ENCODE results near the gene GLT6D1. TPM values are rescaled to one million over a fixed set of nuclear protein-coding genes. Genes with fewer than 3 reads are reported as not detected.

Gene GLT6D1
- total and polyA plus RNA-seq, 2 of the 4 experiments (the other 2 are of a cell fraction): not detected

- ChIA-PET POLR2A (ENCODE audit: unreplicated experiment) (no interaction called here), CTCF (no interaction called here)
- in situ Hi-C loops (cut with MboI; ENCODE audit: low sequenced_read_pairs) (no loop called here), dilution Hi-C loops (cut with HindIII; ENCODE audit: low sequenced_read_pairs, unreplicated experiment) (no loop called here), intact Hi-C loops (cut with micrococcal nuclease) (no loop called here)
- Histone ChIP-seq H3K4ac (ENCODE audit: low read depth, low read length) (no peak overlapping the region), H3K23ac (ENCODE audit: low read depth, low read length) (no peak overlapping the region), H2AK5ac (ENCODE audit: low read depth, low read length) (no peak overlapping the region), H4K5ac (ENCODE audit: low read depth, low read length) (no peak overlapping the region), H2BK20ac (ENCODE audit: low read depth, low read length) (no peak overlapping the region), H2BK5ac (ENCODE audit: low read depth, low read length, poor library complexity, severe bottlenecking) (no peak overlapping the region), H2BK15ac (ENCODE audit: low read depth, low read length) (no peak overlapping the region), H3K4me3 (ENCODE audit: insufficient read depth, low read depth, low read length) (no peak overlapping the region), H2BK120ac (ENCODE audit: low read depth, low read length) (no peak overlapping the region), H3K9me1 (ENCODE audit: insufficient read depth, low read length) (no peaks in the 10 kb centered on the region), H3K9me3 (ENCODE audit: control insufficient read depth, insufficient read depth, low read length) (no peaks in the 10 kb centered on the region), H3K4me1 (ENCODE audit: control insufficient read depth, insufficient read depth, low read length) (no peaks in the 10 kb centered on the region), H2AFZ (replicated peaks; ENCODE audit: low read length, poor library complexity) (no peak overlapping the region), H3K27me3 (ENCODE audit: control insufficient read depth, insufficient read depth, low read length) (peaks cover 4% of the 10 kb centered on the region), H3K14ac (replicated peaks; ENCODE audit: low read depth, low read length) (no peak overlapping the region), H3K9ac (ENCODE audit: low read depth, low read length) (no peak overlapping the region), H3K36me3 (ENCODE audit: control insufficient read depth, insufficient read depth, low read length) (no peaks in the 10 kb centered on the region), H4K8ac (ENCODE audit: low read depth in 2 of 2, low read length in 2 of 2) (no peak overlapping the region), H3K18ac (ENCODE audit: low read depth, low read length) (no peak overlapping the region), H3K4me2 (ENCODE audit: low read depth, low read length) (no peak overlapping the region), H2AK9ac (replicated peaks; ENCODE audit: low read depth, low read length, poor library complexity) (no peak overlapping the region), H4K20me1 (ENCODE audit: insufficient read depth, low read length) (no peaks in the 10 kb centered on the region), H3K27ac (ENCODE audit: insufficient read depth, low read length) (no peak overlapping the region), H4K91ac (ENCODE audit: insufficient read depth, low read depth, low read length) (no peak overlapping the region), H3K56ac (ENCODE audit: extremely low read depth, insufficient read depth, low read length) (no peak overlapping the region), H3K79me1 (ENCODE audit: low read depth in 1 of 2, low read length in 2 of 2) (no peaks in the 10 kb centered on the region)
- DNase-seq: no peak
- BruUV-seq (replicated peaks): no TSS peak
- WGBS, 2 experiments (ENCODE audit: extremely low coverage in 2 of 2, insufficient read length in 1 of 2): 50% methylated on average over 1 of the region's 2 CpGs; no CpG with 5 or more reads in 1 of the 2 experiments
- no peak for ATAC-seq (ENCODE audit: low read depth)
- no peak for TF ChIP-seq MAZ (IDR thresholded peaks at IDR 0.05; ENCODE audit: borderline replicate concordance, low read depth, low read length)
- TF ChIP-seq RAD21 (IDR thresholded peaks at IDR 0.05; ENCODE audit: low read length): no peak
- no peak for TF ChIP-seq MAFK (IDR thresholded peaks at IDR 0.05; ENCODE audit: low read depth, low read length)
- TF ChIP-seq NFE2L2 (IDR thresholded peaks at IDR 0.05; ENCODE audit: low read depth, low read length): no peak
- TF ChIP-seq MXI1 (IDR thresholded peaks at IDR 0.05; ENCODE audit: borderline replicate concordance, low read depth, low read length): no peak
- TF ChIP-seq ELK1 (IDR thresholded peaks at IDR 0.05; ENCODE audit: borderline replicate concordance, low read depth, low read length): no peak
- TF ChIP-seq POLR2A (IDR thresholded peaks at IDR 0.05; ENCODE audit: low read depth, low read length): no peak
- TF ChIP-seq FOS (IDR thresholded peaks at IDR 0.05; ENCODE audit: low read depth, low read length): no peak
- TF ChIP-seq USF2 (IDR thresholded peaks at IDR 0.05; ENCODE audit: low read depth, low read length): no peak
- no peak for TF ChIP-seq BHLHE40 (IDR thresholded peaks at IDR 0.05; ENCODE audit: low read depth, low read length)
Measured at GRCh38 chr9:135596211-135596610, 43.1 kb downstream of the GLT6D1 start.

Data from IMR-90 (cell line).